Measurements from ENCODE around the gene C19orf18. TPM values are rescaled to one million over a fixed set of nuclear protein-coding genes. Genes with fewer than 3 reads are reported as not detected.

Gene C19orf18
- polyA plus RNA-seq, 3 donors = not detected

GRCh38 chr19:58002384-58003173 lies 28.2 kb upstream of the C19orf18 start, which contains the start of gene ZNF606:
Gene ZNF606, minus strand, starts transcription at chr19:58002820. Its CDS starts 1,501 bp downstream, at chr19:58001319.
- under 1% methylated on average over 90 of the region's 91 CpGs for whole genome bisulfite sequencing (ENCODE audit: insufficient coverage)
- Histone ChIP-seq H3K27ac (ENCODE audit: low read depth in 1 of 2, low read length in 2 of 2) (peak within 1 kb of the TSS; percentile 55 to 89), H2AFZ (ENCODE audit: insufficient read depth, low read depth, low read length, poor library complexity, severe bottlenecking) (peak within 1 kb of the TSS; percentile 98), H3K9ac (ENCODE audit: insufficient read depth, low read length, poor library complexity, severe bottlenecking) (peak within 1 kb of the TSS; percentile 95), H3K4me1 (ENCODE audit: control insufficient read depth in 1 of 2, insufficient read depth in 2 of 2, low read length in 2 of 2) (peaks cover 22 to 25% of the 10 kb centered on the region in 2 donors), H3K36me3 (replicated peaks in 1 of 2; ENCODE audit: control insufficient read depth in 1 of 2, insufficient read depth in 2 of 2, low read length in 2 of 2) (peaks cover 16 to 67% of the 10 kb centered on the region in 2 donors), H3K9me3 (replicated peaks in 1 of 2; ENCODE audit: control insufficient read depth in 1 of 2, insufficient read depth in 1 of 2, low read length in 2 of 2) (peaks cover 71 to 85% of the 10 kb centered on the region in 2 donors), H3K4me2 (replicated peaks; ENCODE audit: extremely low read depth, low read length, poor library complexity, severe bottlenecking) (peak within 1 kb of the TSS; percentile 74), H3K79me2 (ENCODE audit: insufficient read depth, low read length) (peaks cover 23% of the 10 kb centered on the region), H4K20me1 (ENCODE audit: insufficient read depth, low read length) (no peaks in the 10 kb centered on the region), H3K27me3 (ENCODE audit: control insufficient read depth in 2 of 2, insufficient read depth in 2 of 2, low read length in 2 of 2) (no peaks in the 10 kb centered on the region), H3K4me3 (replicated peaks in 1 of 3; ENCODE audit: low read depth in 2 of 3, low read length in 3 of 3) (peak within 1 kb of the TSS; percentile 42 to 91 (median 89))
- peaks cover 0 to 1% (median 1%) of the 10 kb centered on the region in 3 donors for H3K27me3 Mint-ChIP-seq (ENCODE audit: low read depth in 3 of 3)
- TF ChIP-seq, protein P1, sequence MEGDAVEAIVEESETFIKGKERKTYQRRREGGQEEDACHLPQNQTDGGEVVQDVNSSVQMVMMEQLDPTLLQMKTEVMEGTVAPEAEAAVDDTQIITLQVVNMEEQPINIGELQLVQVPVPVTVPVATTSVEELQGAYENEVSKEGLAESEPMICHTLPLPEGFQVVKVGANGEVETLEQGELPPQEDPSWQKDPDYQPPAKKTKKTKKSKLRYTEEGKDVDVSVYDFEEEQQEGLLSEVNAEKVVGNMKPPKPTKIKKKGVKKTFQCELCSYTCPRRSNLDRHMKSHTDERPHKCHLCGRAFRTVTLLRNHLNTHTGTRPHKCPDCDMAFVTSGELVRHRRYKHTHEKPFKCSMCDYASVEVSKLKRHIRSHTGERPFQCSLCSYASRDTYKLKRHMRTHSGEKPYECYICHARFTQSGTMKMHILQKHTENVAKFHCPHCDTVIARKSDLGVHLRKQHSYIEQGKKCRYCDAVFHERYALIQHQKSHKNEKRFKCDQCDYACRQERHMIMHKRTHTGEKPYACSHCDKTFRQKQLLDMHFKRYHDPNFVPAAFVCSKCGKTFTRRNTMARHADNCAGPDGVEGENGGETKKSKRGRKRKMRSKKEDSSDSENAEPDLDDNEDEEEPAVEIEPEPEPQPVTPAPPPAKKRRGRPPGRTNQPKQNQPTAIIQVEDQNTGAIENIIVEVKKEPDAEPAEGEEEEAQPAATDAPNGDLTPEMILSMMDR (IDR thresholded peaks at IDR 0.05) = no peak
- H3K36me3 Mint-ChIP-seq = peaks cover 68 to 85% of the 10 kb centered on the region in 2 donors
- peak; percentile 80 to 81 (median 80) for DNase-seq
- H3K9me3 Mint-ChIP-seq = peaks cover 63 to 94% (median 88%) of the 10 kb centered on the region in 7 donors
- H3K4me1 Mint-ChIP-seq = peaks cover 33% of the 10 kb centered on the region
- peak within 1 kb of the TSS; percentile 87 to 88 for H3K4me3 Mint-ChIP-seq
- intact Hi-C loops (cut with micrococcal nuclease) = loop anchor here (2.0 to 10.0 kb wide), 7 partner anchors 148 to 385 kb away; partner anchors contain the start of genes ZNF274 (in 2 of the 2), ERVK3-1 (in 1 of the 2), ZNF329 (in 1 of the 2) and ZNF776 (in 1 of the 2)
- peak within 1 kb of the TSS; percentile 70 to 92 (median 87) for H3K27ac Mint-ChIP-seq

- peak overlapping the region; percentile 74 for H3K4me2 ChIP-seq (replicated peaks; ENCODE audit: extremely low read depth, low read length, poor library complexity, severe bottlenecking)
- peak overlapping the region; percentile 95 for H3K9ac ChIP-seq (ENCODE audit: insufficient read depth, low read length, poor library complexity, severe bottlenecking)
- peak overlapping the region; percentile 98 for H2AFZ ChIP-seq (ENCODE audit: insufficient read depth, low read depth, low read length, poor library complexity, severe bottlenecking)
- H3K36me3 ChIP-seq (replicated peaks in 1 of 2; ENCODE audit: control insufficient read depth in 1 of 2, insufficient read depth in 2 of 2, low read length in 2 of 2) = peaks cover 16 to 67% of the 10 kb centered on the region in 2 donors
- peak overlapping the region; percentile 55 to 89 for H3K27ac ChIP-seq (ENCODE audit: low read depth in 1 of 2, low read length in 2 of 2)
- peaks cover 22 to 25% of the 10 kb centered on the region in 2 donors for H3K4me1 ChIP-seq (ENCODE audit: control insufficient read depth in 1 of 2, insufficient read depth in 2 of 2, low read length in 2 of 2)
- DNase-seq = no peak
- Mint-ChIP-seq H3K9me3 (peaks cover 60 to 93% (median 88%) of the 10 kb centered on the region in 7 donors), H3K27ac (peak overlapping the region; percentile 70 to 88 (median 82)), H3K27me3 (ENCODE audit: low read depth in 3 of 3) (peaks cover 0 to 1% (median 1%) of the 10 kb centered on the region in 3 donors), H3K4me1 (peaks cover 33% of the 10 kb centered on the region), H3K4me3 (peak overlapping the region; percentile 87 to 88), H3K36me3 (peaks cover 71 to 85% of the 10 kb centered on the region in 2 donors)
- H4K20me1 ChIP-seq (ENCODE audit: insufficient read depth, low read length) = no peaks in the 10 kb centered on the region
- H3K9me3 ChIP-seq (replicated peaks in 1 of 2; ENCODE audit: control insufficient read depth in 1 of 2, insufficient read depth in 1 of 2, low read length in 2 of 2) = peaks cover 68 to 85% of the 10 kb centered on the region in 2 donors
- H3K4me3 ChIP-seq (replicated peaks in 1 of 3; ENCODE audit: low read depth in 2 of 3, low read length in 3 of 3) = peak overlapping the region; percentile 42 to 91 (median 89)
- H3K27me3 ChIP-seq (ENCODE audit: control insufficient read depth in 2 of 2, insufficient read depth in 2 of 2, low read length in 2 of 2) = no peaks in the 10 kb centered on the region
- intact Hi-C loops (cut with micrococcal nuclease) = loop anchor here (2.0 to 10.0 kb wide), 7 partner anchors 149 to 385 kb away; partner anchors contain the start of genes ZNF274 (in 2 of the 2), ERVK3-1 (in 1 of the 2), ZNF329 (in 1 of the 2) and ZNF776 (in 1 of the 2)
- TF ChIP-seq, protein P1 (IDR thresholded peaks at IDR 0.05) = no peak
- 1% methylated on average over 16 of the region's 23 CpGs for WGBS (ENCODE audit: insufficient coverage)
- H3K79me2 ChIP-seq (ENCODE audit: insufficient read depth, low read length) = peaks cover 23% of the 10 kb centered on the region
These were observed 27.6 kb upstream of the C19orf18 start for GRCh38 chr19:58001895-58002369.
